Sigmoid colon (tissue), 4 donors: ENCODE measurements around the gene BSG.

Source experiments
- EP300 ChIP-seq, 4 donors: sonication (generic); formaldehyde crosslinking; IDR thresholded peaks; one replicate each; pipeline ENCODE4 v1.6.1; 2017; ENCODE audit warnings: antibody characterized with exemption in 4 of 4
- POLR2A ChIP-seq, 2 donors: fragments of 450-650 bp; IDR thresholded peaks; one replicate each; pipeline ENCODE4 v1.6.1; 2016; ENCODE audit warnings: antibody characterized with exemption in 2 of 2, mild to moderate bottlenecking in 2 of 2, moderate library complexity in 2 of 2
- POLR2AphosphoS5 ChIP-seq, 4 donors: sonication (generic); formaldehyde crosslinking; IDR thresholded peaks; one replicate each; pipeline ENCODE4 v1.6.1; 2017; ENCODE audit warnings: antibody characterized with exemption in 4 of 4
- TF ChIP-seq, protein P1 (sequence below), 4 experiments: fragments of 450-650 bp in 3 of 4; fragments of 200-600 bp in 1 of 4; IDR thresholded peaks; one replicate each; pipeline ENCODE4 v1.5.1; 2016 to 2019; ENCODE audit warnings: antibody characterized with exemption in 4 of 4, mild to moderate bottlenecking in 3 of 4, moderate library complexity in 2 of 4

DNA sequence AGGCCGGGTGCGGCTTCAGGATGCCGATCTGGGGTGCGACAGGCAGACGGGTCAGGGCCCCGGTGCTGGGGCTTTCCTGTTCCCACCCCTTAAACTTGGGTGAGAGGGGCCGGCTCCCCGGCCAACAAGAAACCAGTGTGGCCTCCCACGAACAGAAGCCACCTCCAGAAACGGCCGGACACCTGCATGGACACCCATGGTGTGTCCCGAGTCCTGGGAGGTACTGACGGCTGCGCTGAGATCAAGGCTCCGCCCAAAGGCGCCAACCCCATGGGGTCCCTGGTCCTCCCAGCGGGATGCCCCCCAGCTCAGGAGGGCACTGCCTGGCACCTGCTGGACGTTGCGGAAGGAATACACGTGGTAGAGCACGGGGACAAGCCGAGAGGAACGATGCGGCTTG, 49.4 kb downstream of the BSG start:
- no peak for TF ChIP-seq POLR2A (IDR thresholded peaks at IDR 0.05)
- no peak for TF ChIP-seq EP300 (IDR thresholded peaks at IDR 0.05)
- TF ChIP-seq POLR2AphosphoS5 (IDR thresholded peaks at IDR 0.05) = no peak
- TF ChIP-seq, protein P1, sequence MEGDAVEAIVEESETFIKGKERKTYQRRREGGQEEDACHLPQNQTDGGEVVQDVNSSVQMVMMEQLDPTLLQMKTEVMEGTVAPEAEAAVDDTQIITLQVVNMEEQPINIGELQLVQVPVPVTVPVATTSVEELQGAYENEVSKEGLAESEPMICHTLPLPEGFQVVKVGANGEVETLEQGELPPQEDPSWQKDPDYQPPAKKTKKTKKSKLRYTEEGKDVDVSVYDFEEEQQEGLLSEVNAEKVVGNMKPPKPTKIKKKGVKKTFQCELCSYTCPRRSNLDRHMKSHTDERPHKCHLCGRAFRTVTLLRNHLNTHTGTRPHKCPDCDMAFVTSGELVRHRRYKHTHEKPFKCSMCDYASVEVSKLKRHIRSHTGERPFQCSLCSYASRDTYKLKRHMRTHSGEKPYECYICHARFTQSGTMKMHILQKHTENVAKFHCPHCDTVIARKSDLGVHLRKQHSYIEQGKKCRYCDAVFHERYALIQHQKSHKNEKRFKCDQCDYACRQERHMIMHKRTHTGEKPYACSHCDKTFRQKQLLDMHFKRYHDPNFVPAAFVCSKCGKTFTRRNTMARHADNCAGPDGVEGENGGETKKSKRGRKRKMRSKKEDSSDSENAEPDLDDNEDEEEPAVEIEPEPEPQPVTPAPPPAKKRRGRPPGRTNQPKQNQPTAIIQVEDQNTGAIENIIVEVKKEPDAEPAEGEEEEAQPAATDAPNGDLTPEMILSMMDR (IDR thresholded peaks at IDR 0.05) = no peak
